GM12872 (cell line): ENCODE measurements around the gene AFG3L2.

Source experiments
- CTCF ChIP-seq: IDR thresholded peaks from 3 replicates; pipeline ENCODE4 v1.5.1; 2011; ENCODE audit warnings: low read depth, mild to moderate bottlenecking, low read length, moderate library complexity; ENCODE audit not compliant: insufficient read depth

Gene AFG3L2

GRCh38 chr18:12283256-12283655 lies 93.8 kb downstream of the AFG3L2 start:
- TF ChIP-seq CTCF, result peak; percentile 11; the same call in 1 of the 3 replicates

GRCh38 chr18:12282442-12283039 lies 94.5 kb downstream of the AFG3L2 start:
- TF ChIP-seq CTCF, result no peak

- TF ChIP-seq CTCF, result no peak
Observed at GRCh38 chr18:12281861-12282260, 95.2 kb downstream of the AFG3L2 start.

GRCh38 chr18:12279781-12280531 lies 97.1 kb downstream of the AFG3L2 start:
- TF ChIP-seq CTCF, result no peak
